ENCODE data around the gene MARK3.

MARK3 gene

DNA sequence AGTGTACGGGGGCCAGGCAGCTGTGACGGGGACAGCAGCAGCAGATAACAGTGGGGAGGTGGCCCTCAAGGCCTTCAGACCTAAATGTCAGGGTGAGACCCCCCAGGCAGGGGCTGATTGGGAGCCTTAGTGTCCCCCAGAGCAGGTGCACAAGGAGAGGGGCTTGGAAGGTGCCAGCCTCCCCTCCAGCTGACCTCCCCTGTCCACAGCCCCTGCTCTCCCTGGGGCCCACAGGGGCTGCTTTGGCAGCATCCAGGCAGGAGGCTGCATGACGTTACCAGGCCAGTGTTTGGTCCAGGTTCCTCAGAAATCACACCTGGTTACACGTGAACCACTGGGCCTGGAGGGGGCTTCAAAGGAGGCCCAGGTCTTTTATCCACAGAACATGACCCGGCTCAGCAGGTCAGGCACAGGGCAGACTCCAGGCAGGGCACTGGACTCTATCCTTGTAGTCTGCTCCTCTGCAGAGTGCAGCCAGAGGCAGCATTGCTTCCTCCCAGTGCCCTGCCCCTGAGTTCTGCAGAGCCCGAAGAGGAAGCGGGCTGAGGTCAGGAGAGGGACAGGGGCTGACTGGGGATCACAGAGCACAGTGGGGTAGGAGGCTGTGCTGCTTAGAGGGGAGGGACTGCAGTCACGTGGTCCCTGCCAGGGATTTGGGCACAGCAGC, 141.2 kb downstream of the MARK3 start:
- no peak for TF ChIP-seq POLR2A (IDR thresholded peaks at IDR 0.05; ENCODE audit: low read depth, low read length)
- no peak for FAIRE-seq
- no peak for DNase-seq (ENCODE audit: insufficient read length, low spot score)

- TF ChIP-seq POLR2A (IDR thresholded peaks at IDR 0.05; ENCODE audit: low read depth, low read length) = no peak
- DNase-seq (ENCODE audit: insufficient read length, low spot score) = no peak
- FAIRE-seq = no peak
These were observed 141.7 kb downstream of the MARK3 start for GRCh38 chr14:103526914-103527248.

DNA sequence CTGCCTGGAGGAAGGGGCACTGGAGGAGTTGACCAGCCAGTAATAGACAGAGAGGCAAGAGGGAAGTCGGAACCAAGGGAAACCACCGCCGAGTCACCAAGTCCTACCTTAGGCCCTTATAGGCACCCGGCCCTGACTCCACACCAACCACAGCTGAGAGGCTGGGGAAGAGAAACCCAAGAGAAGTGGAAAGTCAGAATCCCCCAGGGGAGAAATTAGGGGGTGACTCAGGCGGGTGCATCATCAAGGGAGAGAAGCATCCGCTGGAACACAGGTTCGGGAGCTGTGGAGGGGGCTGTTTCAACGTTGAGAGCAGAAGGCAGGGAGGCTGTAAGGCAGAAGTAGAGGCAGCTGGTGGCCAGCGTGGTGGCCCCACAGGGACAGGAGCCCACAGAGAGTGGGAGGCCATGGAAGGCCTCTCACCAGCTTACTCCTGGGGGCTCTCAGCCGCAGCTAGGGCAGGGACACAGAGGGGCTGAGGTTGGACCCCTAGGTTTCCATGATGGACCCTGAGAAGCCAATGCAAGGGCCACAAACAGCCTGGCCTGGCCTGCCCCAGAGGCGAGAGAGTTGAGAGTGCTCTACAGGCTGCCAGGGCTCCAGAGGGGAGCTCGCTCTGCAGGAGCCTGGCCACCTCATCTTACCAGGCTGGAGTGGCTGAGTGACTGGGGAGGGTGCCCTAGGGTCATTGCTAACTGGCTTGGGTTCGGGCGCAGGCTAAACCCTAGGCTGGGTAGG, 142.4 kb downstream of the MARK3 start:
- no peak for FAIRE-seq
- DNase-seq (ENCODE audit: insufficient read length, low spot score) = peak; percentile 78

DNA sequence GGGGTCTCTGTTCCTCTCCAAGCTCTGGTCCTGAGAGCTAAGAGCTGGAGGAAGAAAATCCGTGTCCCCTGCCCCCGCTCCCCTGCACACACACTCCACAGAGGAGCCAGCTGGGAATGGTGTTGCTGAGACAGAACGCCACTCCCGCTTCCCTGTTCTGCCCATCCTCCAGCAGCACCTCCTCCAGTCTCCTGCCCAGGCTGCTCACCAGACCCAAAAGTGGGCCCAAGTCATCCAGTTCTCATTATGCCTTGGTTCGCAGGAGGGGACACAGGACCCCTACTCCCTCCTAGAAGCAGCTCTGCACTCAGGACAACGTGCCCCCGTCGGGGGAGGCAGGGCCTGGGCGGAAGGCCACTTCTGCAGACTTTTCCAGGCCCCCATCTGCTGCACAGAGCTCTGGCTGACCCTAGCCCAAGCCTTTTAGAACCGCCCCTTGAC, 143.0 kb downstream of the MARK3 start:
- FAIRE-seq = no peak
- no peak for DNase-seq (ENCODE audit: insufficient read length, low spot score)
- no peak for TF ChIP-seq POLR2A (IDR thresholded peaks at IDR 0.05; ENCODE audit: low read depth, low read length)

More for the DNA sequence above, 142.4 kb downstream of the MARK3 start:
- no peak for TF ChIP-seq POLR2A (IDR thresholded peaks at IDR 0.05; ENCODE audit: low read depth, low read length)

- DNase-seq (ENCODE audit: insufficient read length, low spot score) = peak; percentile 98
- peak; percentile 33; the same call in 1 of the 2 replicates for TF ChIP-seq POLR2A (IDR thresholded peaks at IDR 0.05; ENCODE audit: low read depth, low read length)
- FAIRE-seq = no peak
These were observed 143.6 kb downstream of the MARK3 start, which contains the start of gene TRMT61A for GRCh38 chr14:103528587-103529382. Gene TRMT61A (plus strand): TSS chr14:103529196. CDS start chr14:103529979, 783 bp downstream.

- FAIRE-seq = no peak
- TF ChIP-seq POLR2A (IDR thresholded peaks at IDR 0.05; ENCODE audit: low read depth, low read length) = no peak
- DNase-seq (ENCODE audit: insufficient read length, low spot score) = no peak
These were observed 144.5 kb downstream of the MARK3 start for GRCh38 chr14:103529383-103530365.

GRCh38 chr14:103530390-103530789, 145.2 kb downstream of the MARK3 start:
- FAIRE-seq = no peak
- TF ChIP-seq POLR2A (IDR thresholded peaks at IDR 0.05; ENCODE audit: low read depth, low read length) = no peak
- no peak for DNase-seq (ENCODE audit: insufficient read length, low spot score)

- DNase-seq (ENCODE audit: insufficient read length, low spot score) = no peak
- TF ChIP-seq POLR2A (IDR thresholded peaks at IDR 0.05; ENCODE audit: low read depth, low read length) = no peak
- FAIRE-seq = no peak
These were observed 145.6 kb downstream of the MARK3 start for GRCh38 chr14:103530831-103531230.

GRCh38 chr14:103531421-103532215, 146.4 kb downstream of the MARK3 start:
- DNase-seq (ENCODE audit: insufficient read length, low spot score) (no peak), FAIRE-seq (no peak)
- no peak for TF ChIP-seq POLR2A (IDR thresholded peaks at IDR 0.05; ENCODE audit: low read depth, low read length)

DNA sequence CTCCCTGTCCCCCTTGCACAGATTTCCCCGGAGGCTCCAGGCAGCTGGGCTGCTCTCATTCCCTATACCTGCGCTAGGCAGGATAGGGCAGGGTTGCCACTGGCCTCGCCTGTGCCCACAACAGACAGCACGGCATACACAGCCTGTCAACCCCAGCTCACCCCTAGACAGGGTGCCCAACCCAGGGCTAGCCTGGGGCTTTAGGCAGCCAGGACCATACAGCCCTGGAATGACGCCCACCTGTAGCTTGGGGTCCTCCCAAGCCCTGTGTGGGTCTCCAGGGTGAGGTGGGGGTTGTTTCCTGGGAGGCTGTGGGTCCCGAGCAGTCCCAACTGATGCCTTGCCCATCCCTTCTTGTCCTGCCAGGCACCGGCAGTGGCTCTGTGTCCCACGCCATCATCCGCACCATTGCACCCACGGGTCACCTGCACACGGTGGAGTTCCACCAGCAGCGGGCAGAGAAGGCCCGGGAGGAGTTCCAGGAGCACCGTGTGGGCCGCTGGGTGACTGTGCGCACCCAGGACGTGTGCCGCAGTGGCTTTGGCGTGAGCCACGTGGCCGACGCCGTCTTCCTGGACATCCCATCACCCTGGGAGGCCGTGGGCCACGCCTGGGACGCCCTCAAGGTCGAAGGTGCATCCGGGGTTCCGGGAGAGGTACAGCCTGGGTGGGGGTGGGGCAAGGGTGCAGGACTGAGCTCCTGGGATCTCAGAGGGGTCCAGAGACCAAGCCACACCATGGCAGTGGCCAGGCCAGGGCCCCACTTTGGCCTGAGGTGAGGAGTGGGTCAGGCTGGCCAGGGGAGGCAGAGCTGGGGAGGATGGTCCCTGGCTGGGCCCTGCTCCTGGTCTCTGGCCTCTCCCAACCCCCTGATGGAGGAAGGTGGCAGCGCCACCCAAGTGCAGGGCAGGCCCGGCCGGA, 147.3 kb downstream of the MARK3 start:
- no peak for TF ChIP-seq POLR2A (IDR thresholded peaks at IDR 0.05; ENCODE audit: low read depth, low read length)
- DNase-seq (ENCODE audit: insufficient read length, low spot score) = no peak
- no peak for FAIRE-seq

- FAIRE-seq (no peak), DNase-seq (ENCODE audit: insufficient read length, low spot score) (no peak)
- no peak for TF ChIP-seq POLR2A (IDR thresholded peaks at IDR 0.05; ENCODE audit: low read depth, low read length)
These were observed 148.2 kb downstream of the MARK3 start for GRCh38 chr14:103533137-103533998.

Measured in H54 (cell line).